H9 (cell line): ENCODE data around the gene SLC4A9. TPM values are rescaled to one million over a fixed set of nuclear protein-coding genes. Genes with fewer than 3 reads are reported as not detected.
A peak's percentile ranks its signal among the peaks of the same experiment; 100 is the strongest.

Experiments
- DNase-seq: peaks from one replicate; pipeline ENCODE4 v3.0.0-alpha.2; 2017
- H2AFZ ChIP-seq: one replicate; pipeline ENCODE4 v1.6.1; 2013; ENCODE audit warnings: mild to moderate bottlenecking, low read length, control low read depth, moderate library complexity
- H2AK5ac ChIP-seq: 2 replicates; pipeline ENCODE4 v1.6.1; 2013; ENCODE audit warnings: low read length, control low read depth, mixed read lengths; ENCODE audit not compliant: insufficient read length
- H2BK120ac ChIP-seq: one replicate; pipeline ENCODE4 v1.6.1; 2013; ENCODE audit warnings: low read depth, mild to moderate bottlenecking, low read length, control low read depth, inconsistent platforms; ENCODE audit not compliant: poor library complexity, severe bottlenecking
- H2BK12ac ChIP-seq: 2 replicates; pipeline ENCODE4 v1.6.1; 2013; ENCODE audit warnings: low read length, control low read depth, mixed read lengths, low read depth; ENCODE audit not compliant: insufficient read length
- H2BK15ac ChIP-seq: 2 replicates; pipeline ENCODE4 v1.6.1; 2013; ENCODE audit warnings: low read depth, low read length, control low read depth
- H2BK20ac ChIP-seq: one replicate; pipeline ENCODE4 v1.6.1; 2013; ENCODE audit warnings: low read depth, mild to moderate bottlenecking, low read length, control low read depth, inconsistent platforms; ENCODE audit not compliant: poor library complexity, severe bottlenecking
- H2BK5ac ChIP-seq: 2 replicates; pipeline ENCODE4 v1.6.1; 2013; ENCODE audit warnings: low read length, control low read depth, mixed read lengths; ENCODE audit not compliant: insufficient read length
- H3K14ac ChIP-seq: 2 replicates; pipeline ENCODE4 v1.6.1; 2013; ENCODE audit warnings: low read length, control low read depth; ENCODE audit not compliant: insufficient read depth
- H3K18ac ChIP-seq: 2 replicates; pipeline ENCODE4 v1.6.1; 2013; ENCODE audit warnings: low read depth, mild to moderate bottlenecking, mixed read lengths, low read length, control low read depth; ENCODE audit not compliant: insufficient read length
- H3K23ac ChIP-seq: 2 replicates; pipeline ENCODE4 v1.6.1; 2013; ENCODE audit warnings: low read length, control low read depth, mixed read lengths, low read depth; ENCODE audit not compliant: insufficient read length
- H3K23me2 ChIP-seq: 2 replicates; pipeline ENCODE4 v1.6.1; 2013; ENCODE audit warnings: low read depth, mild to moderate bottlenecking, mixed read lengths, low read length, control low read depth; ENCODE audit not compliant: insufficient read length, poor library complexity, severe bottlenecking
- H3K27ac ChIP-seq: 2 replicates; pipeline ENCODE4 v1.5.1; 2013; ENCODE audit warnings: low read length, control low read depth, mixed read lengths, low read depth; ENCODE audit not compliant: insufficient read length
- H3K27me3 ChIP-seq: 2 replicates; pipeline ENCODE4 v1.6.1; 2013; ENCODE audit warnings: low read length, control low read depth, inconsistent platforms; ENCODE audit not compliant: insufficient read depth
- H3K4ac ChIP-seq: 2 replicates; pipeline ENCODE4 v1.6.1; 2013; ENCODE audit warnings: low read depth, mild to moderate bottlenecking, control low read depth, inconsistent platforms, low read length, moderate library complexity
- H3K4me1 ChIP-seq: 2 replicates; pipeline ENCODE4 v1.6.1; 2013; ENCODE audit warnings: low read length, control low read depth, inconsistent platforms; ENCODE audit not compliant: insufficient read depth
- H3K4me2 ChIP-seq: 2 replicates; pipeline ENCODE4 v1.6.1; 2013; ENCODE audit warnings: low read length, control low read depth, mixed read lengths; ENCODE audit not compliant: insufficient read length, insufficient read depth
- H3K56ac ChIP-seq: 2 replicates; pipeline ENCODE4 v1.6.1; 2013; ENCODE audit warnings: low read depth, mild to moderate bottlenecking, mixed read lengths, low read length, control low read depth; ENCODE audit not compliant: insufficient read length
- H3K79me1 ChIP-seq: 2 replicates; pipeline ENCODE4 v1.6.1; 2013; ENCODE audit warnings: low read depth, mild to moderate bottlenecking, moderate library complexity, low read length, control low read depth, inconsistent platforms; ENCODE audit not compliant: insufficient read depth, poor library complexity, severe bottlenecking
- H3K79me2 ChIP-seq: 2 replicates; pipeline ENCODE4 v1.6.1; 2013; ENCODE audit warnings: low read length, control low read depth, inconsistent platforms; ENCODE audit not compliant: insufficient read depth
- H3K9ac ChIP-seq: 2 replicates; pipeline ENCODE4 v1.6.1; 2013; ENCODE audit warnings: low read length, control low read depth, mixed read lengths; ENCODE audit not compliant: insufficient read length; ENCODE audit errors: extremely low read depth
- H3K9me3 ChIP-seq: one replicate; pipeline ENCODE4 v1.6.1; 2013; ENCODE audit warnings: low read depth, low read length, inconsistent platforms; ENCODE audit not compliant: control insufficient read depth
- H3T11ph ChIP-seq: one replicate; pipeline ENCODE4 v1.6.1; 2013; ENCODE audit warnings: mild to moderate bottlenecking, low read length, control low read depth, inconsistent platforms
- H4K20me1 ChIP-seq: one replicate; pipeline ENCODE4 v1.6.1; 2013; ENCODE audit not compliant: control insufficient read depth, insufficient read length, insufficient read depth
- H4K5ac ChIP-seq: 2 replicates; pipeline ENCODE4 v1.6.1; 2013; ENCODE audit warnings: low read depth, mild to moderate bottlenecking, mixed read lengths, low read length, control low read depth; ENCODE audit not compliant: insufficient read length
- H4K8ac ChIP-seq: replicated peaks from 2 replicates; pipeline ENCODE4 v1.6.1; 2013; ENCODE audit warnings: low read length, control low read depth, mixed read lengths, low read depth; ENCODE audit not compliant: insufficient read length
- H4K91ac ChIP-seq: 2 replicates; pipeline ENCODE4 v1.6.1; 2013; ENCODE audit warnings: low read depth, mild to moderate bottlenecking, moderate library complexity, mixed read lengths, low read length, control low read depth; ENCODE audit not compliant: insufficient read length
- H3K27ac Mint-ChIP-seq, 3 experiments: 2 replicates in 2 of 3; 3 replicates in 1 of 3; pipeline ENCODE4 v1.8.0; 2020 to 2021; ENCODE audit warnings: mixed read lengths in 3 of 3, mild to moderate bottlenecking in 1 of 3, moderate library complexity in 1 of 3
- H3K27me3 Mint-ChIP-seq: 2 replicates; pipeline ENCODE4 v1.8.0; 2021; ENCODE audit warnings: low read depth, mild to moderate bottlenecking, moderate library complexity, mixed read lengths
- H3K36me3 Mint-ChIP-seq, 3 experiments: 2 replicates in 2 of 3; 3 replicates in 1 of 3; pipeline ENCODE4 v1.8.0; 2020 to 2021; ENCODE audit warnings: low read depth in 3 of 3, mixed read lengths in 3 of 3; ENCODE audit not compliant: insufficient read depth in 1 of 3
- H3K4me1 Mint-ChIP-seq, 2 experiments: 2 replicates each; pipeline ENCODE4 v1.8.0; 2020; ENCODE audit warnings: mixed read lengths in 2 of 2
- H3K4me3 Mint-ChIP-seq, 2 experiments: 2 replicates in 1 of 2; 3 replicates in 1 of 2; pipeline ENCODE4 v1.8.0; 2020 to 2021; ENCODE audit warnings: mild to moderate bottlenecking in 2 of 2, mixed read lengths in 2 of 2, moderate library complexity in 1 of 2
- H3K9me3 Mint-ChIP-seq, 2 experiments: 2 replicates in 1 of 2; 3 replicates in 1 of 2; pipeline ENCODE4 v1.8.0; 2020; ENCODE audit warnings: mild to moderate bottlenecking in 2 of 2, mixed read lengths in 2 of 2, moderate library complexity in 1 of 2
- WGBS: extraction: QIAGEN DNeasy Blood & Tissue Kit; methylation state at CpG from one replicate; pipeline ENCODE4 v1.1.7; 2013; ENCODE audit warnings: missing lambda C conversion rate, low lambda C conversion rate, mixed read lengths; ENCODE audit not compliant: insufficient read length; ENCODE audit errors: extremely low coverage; 5-methylcytosine and 5-hydroxymethylcytosine counted together
- total RNA-seq: library from RNA; stranded (reverse); gene quantifications from 2 replicates; pipeline ENCODE4 v1.2.1, GENCODE V29; 2021
- TF ChIP-seq, protein P1 (sequence below): fragments of 200-600 bp; sonication (generic); conservative IDR thresholded peaks from 3 replicates; pipeline ENCODE4 v1.8.0; 2021; ENCODE audit warnings: antibody characterized with exemption, mild to moderate bottlenecking

The SLC4A9 gene
- total RNA-seq, 1 experiment from 2014 or later: 0.07 TPM

DNA sequence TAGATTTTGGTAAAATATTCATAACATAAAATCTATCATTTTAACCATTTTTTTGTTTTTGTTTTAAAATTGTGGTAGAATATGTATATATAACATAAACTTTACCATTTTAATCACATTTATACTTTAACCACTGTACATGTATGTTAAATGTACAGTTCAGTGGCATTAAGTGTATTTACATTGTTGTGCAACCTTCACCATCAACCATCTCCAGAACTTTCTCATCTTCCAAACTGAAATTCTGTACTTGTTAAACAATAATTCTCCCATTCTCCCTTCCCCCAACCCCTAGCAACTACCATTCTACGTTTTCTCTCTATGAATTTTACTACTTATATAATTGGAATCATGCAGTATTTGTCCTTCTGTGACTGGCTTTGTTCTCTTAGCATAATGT lies 53.2 kb downstream of the SLC4A9 start:
- H2BK5ac ChIP-seq: no peak overlapping the region
- H3K56ac ChIP-seq: no peak overlapping the region
- no peaks in the 10 kb centered on the region for H4K20me1 ChIP-seq
- no peak overlapping the region for H2BK20ac ChIP-seq
- no peak overlapping the region for H3K9ac ChIP-seq
- Mint-ChIP-seq H3K4me3 (no peak overlapping the region), H3K4me1 (peaks cover 0 to 4% of the 10 kb centered on the region in 2 experiments; a peak in 2 of 4 replicates), H3K9me3 (no peaks in the 10 kb centered on the region), H3K36me3 (peaks cover 7 to 8% (median 8%) of the 10 kb centered on the region in 3 experiments; a peak in 6 of 7 replicates), H3K27ac (peak overlapping the region in 1 of 3 experiments; percentile 0; a peak in 1 of 7 replicates), H3K27me3 (no peaks in the 10 kb centered on the region)
- H3K4me1 ChIP-seq: no peaks in the 10 kb centered on the region
- no peak overlapping the region for H4K91ac ChIP-seq
- H2BK120ac ChIP-seq: no peak overlapping the region
- TF ChIP-seq, protein P1, sequence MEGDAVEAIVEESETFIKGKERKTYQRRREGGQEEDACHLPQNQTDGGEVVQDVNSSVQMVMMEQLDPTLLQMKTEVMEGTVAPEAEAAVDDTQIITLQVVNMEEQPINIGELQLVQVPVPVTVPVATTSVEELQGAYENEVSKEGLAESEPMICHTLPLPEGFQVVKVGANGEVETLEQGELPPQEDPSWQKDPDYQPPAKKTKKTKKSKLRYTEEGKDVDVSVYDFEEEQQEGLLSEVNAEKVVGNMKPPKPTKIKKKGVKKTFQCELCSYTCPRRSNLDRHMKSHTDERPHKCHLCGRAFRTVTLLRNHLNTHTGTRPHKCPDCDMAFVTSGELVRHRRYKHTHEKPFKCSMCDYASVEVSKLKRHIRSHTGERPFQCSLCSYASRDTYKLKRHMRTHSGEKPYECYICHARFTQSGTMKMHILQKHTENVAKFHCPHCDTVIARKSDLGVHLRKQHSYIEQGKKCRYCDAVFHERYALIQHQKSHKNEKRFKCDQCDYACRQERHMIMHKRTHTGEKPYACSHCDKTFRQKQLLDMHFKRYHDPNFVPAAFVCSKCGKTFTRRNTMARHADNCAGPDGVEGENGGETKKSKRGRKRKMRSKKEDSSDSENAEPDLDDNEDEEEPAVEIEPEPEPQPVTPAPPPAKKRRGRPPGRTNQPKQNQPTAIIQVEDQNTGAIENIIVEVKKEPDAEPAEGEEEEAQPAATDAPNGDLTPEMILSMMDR: no peak
- H3K4ac ChIP-seq: no peak overlapping the region
- H3K4me2 ChIP-seq: no peak overlapping the region
- peaks cover 14% of the 10 kb centered on the region; the same call in 1 of the 2 replicates for H3K79me2 ChIP-seq
- no peak overlapping the region for H3K27ac ChIP-seq
- H2AK5ac ChIP-seq: no peak overlapping the region
- H3K14ac ChIP-seq: no peak overlapping the region
- peaks cover 4% of the 10 kb centered on the region for H3K79me1 ChIP-seq
- H3K18ac ChIP-seq: no peak overlapping the region
- H2BK12ac ChIP-seq: no peak overlapping the region
- no peak overlapping the region for H3T11ph ChIP-seq
- no peaks in the 10 kb centered on the region for H3K27me3 ChIP-seq
- H4K5ac ChIP-seq: no peak overlapping the region
- no peak overlapping the region for H4K8ac ChIP-seq
- no peak overlapping the region for H2BK15ac ChIP-seq
- no peaks in the 10 kb centered on the region for H3K23me2 ChIP-seq
- no peaks in the 10 kb centered on the region for H3K9me3 ChIP-seq
- 100% methylated on average over 1 of the region's 1 CpG for WGBS
- no peak overlapping the region for H2AFZ ChIP-seq
- DNase-seq: no peak
- no peak overlapping the region for H3K23ac ChIP-seq
